Activated effector memory CD4-positive, alpha-beta T cell treated with Interleukin-2 at 50 U/mL for 16 hours (primary cell): ENCODE data around the gene SLC44A3.

Experiments used
- DNase-seq: peaks from one replicate; pipeline ENCODE4 v3.0.0-alpha.2; 2020

SLC44A3 gene

GRCh38 chr1:94819945-94820746, at the start of gene SLC44A3:
SLC44A3 (plus strand) TSS chr1:94820357; CDS start chr1:94820452, 95 bp downstream.
- no peak for DNase-seq

- DNase-seq = no peak
Measured at GRCh38 chr1:94772230-94772641, 47.9 kb upstream of the SLC44A3 start.

GRCh38 chr1:94772845-94773244, 47.3 kb upstream of the SLC44A3 start:
- DNase-seq = no peak

GRCh38 chr1:94773296-94773809, 46.8 kb upstream of the SLC44A3 start:
- DNase-seq = no peak

- no peak for DNase-seq
Measured at GRCh38 chr1:94773931-94774422, 46.2 kb upstream of the SLC44A3 start.

- no peak for DNase-seq
Measured at GRCh38 chr1:94776474-94776873, 43.7 kb upstream of the SLC44A3 start.

GRCh38 chr1:94777281-94777680, 42.9 kb upstream of the SLC44A3 start:
- no peak for DNase-seq

GRCh38 chr1:94778808-94779207, 41.3 kb upstream of the SLC44A3 start:
- no peak for DNase-seq

- DNase-seq = no peak
Measured at GRCh38 chr1:94783342-94784189, 36.6 kb upstream of the SLC44A3 start.

- DNase-seq = no peak
Measured at GRCh38 chr1:94784190-94784515, 36.0 kb upstream of the SLC44A3 start.

- no peak for DNase-seq
Measured at GRCh38 chr1:94787691-94788090, 32.5 kb upstream of the SLC44A3 start.

GRCh38 chr1:94790246-94790645, 29.9 kb upstream of the SLC44A3 start:
- no peak for DNase-seq

GRCh38 chr1:94790670-94791069, 29.5 kb upstream of the SLC44A3 start:
- DNase-seq = no peak

- no peak for DNase-seq
Measured at GRCh38 chr1:94792473-94793295, 27.5 kb upstream of the SLC44A3 start.

GRCh38 chr1:94793296-94793656, 26.9 kb upstream of the SLC44A3 start:
- no peak for DNase-seq

GRCh38 chr1:94795434-94795833, 24.7 kb upstream of the SLC44A3 start:
- DNase-seq = no peak

GRCh38 chr1:94796266-94796665, 23.9 kb upstream of the SLC44A3 start:
- DNase-seq = no peak

GRCh38 chr1:94797291-94797690, 22.9 kb upstream of the SLC44A3 start:
- DNase-seq = no peak

- DNase-seq = no peak
Measured at GRCh38 chr1:94798054-94798453, 22.1 kb upstream of the SLC44A3 start.

GRCh38 chr1:94798462-94798861, 21.7 kb upstream of the SLC44A3 start:
- DNase-seq = no peak

- DNase-seq = no peak
Measured at GRCh38 chr1:94799206-94799605, 21.0 kb upstream of the SLC44A3 start.

- no peak for DNase-seq
Measured at GRCh38 chr1:94801919-94802546, 18.1 kb upstream of the SLC44A3 start.
